NCI-H2227 (cell line): Measurements from ENCODE around the gene CYB5D1.
A peak's percentile ranks its signal among the peaks of the same experiment; 100 is the strongest.

ENCODE experiments used
- DNase-seq: peaks from one replicate; lab custom pipeline; 2025; ENCODE audit not compliant: unreplicated experiment; lab: John Stamatoyannopoulos, UW

Gene CYB5D1

DNA sequence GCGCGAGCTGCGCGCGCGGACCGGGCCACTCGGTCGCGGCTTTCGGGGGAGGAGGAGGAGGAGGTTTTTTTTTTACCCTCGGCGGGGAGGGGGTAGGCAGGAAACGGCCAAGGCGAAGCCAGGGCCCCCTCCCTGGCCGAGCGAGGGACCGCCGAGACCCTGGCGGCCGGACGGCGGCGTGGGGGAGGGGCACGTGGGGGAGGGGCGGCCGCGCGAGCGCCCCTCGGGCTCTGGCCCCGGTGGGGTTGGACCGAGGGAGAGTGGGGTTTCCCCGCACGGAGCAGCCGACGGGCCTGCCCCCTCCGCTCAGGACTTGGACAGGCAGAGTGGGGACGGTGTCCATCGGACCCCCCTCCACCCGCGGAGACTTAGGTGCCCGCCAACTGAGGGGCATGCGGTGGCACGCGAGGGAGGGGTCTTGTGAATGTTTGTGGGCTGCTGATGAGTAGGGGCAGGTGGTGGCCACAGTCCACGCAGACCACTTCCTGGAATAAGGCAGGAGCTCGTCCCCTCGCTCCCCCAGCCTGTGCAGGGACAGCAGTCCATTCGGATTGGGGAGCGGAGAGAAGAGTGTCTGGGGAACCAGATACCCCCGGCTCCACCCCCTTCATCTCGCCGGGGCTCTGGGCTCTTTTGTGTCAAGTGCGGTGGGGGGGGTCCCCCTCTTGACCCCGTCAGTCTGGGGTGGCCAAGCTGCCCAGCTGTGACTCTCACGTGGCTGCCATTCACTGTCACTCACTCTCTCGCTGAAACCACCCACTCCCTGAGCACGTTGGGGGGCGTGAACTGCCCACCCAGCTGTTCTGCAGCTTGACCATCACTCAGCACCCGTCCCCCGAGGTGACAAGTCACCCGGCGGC, 27.8 kb downstream of the CYB5D1 start:
- DNase-seq, result peak; percentile 55

DNA sequence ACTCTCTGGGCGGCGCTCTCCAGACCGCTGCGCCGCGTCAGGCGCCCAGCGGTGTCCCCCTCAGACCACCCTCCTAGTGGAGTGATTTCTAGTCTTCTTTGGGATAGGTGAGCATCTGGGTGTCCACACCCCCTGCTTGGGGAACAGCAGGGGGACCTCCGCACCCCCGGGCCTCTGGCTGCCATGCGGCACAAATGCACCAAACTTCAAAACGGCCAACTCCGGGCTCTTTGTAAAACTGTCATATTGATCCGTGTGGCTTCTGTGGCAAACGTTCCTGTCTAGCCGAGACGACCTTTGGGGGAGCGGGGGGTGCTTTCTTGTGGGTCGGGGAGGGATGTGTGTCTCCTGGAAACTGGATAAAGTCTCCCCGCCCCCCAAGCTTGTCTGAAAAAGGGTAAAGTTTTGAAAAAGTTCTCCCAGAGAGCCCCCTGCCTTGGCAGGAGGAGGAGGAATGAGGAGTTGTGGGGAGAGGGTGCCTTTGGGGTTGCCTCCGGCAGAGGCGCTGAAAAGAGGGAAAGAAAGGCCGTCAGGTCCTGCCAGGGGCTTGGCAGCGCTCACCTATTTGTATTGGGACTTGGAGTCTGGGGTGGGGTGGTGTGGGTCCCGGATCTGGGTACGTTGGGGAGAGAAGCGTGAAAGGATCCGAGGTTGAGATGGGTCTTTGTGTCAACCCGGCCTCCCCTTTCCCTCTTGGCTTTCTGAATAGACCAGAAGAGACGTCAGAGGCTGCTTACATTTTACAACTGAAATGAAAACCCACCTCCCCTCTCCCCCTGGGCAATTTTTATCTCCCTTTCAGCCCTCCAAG, 28.6 kb downstream of the CYB5D1 start:
- DNase-seq, result peak; percentile 53

DNA sequence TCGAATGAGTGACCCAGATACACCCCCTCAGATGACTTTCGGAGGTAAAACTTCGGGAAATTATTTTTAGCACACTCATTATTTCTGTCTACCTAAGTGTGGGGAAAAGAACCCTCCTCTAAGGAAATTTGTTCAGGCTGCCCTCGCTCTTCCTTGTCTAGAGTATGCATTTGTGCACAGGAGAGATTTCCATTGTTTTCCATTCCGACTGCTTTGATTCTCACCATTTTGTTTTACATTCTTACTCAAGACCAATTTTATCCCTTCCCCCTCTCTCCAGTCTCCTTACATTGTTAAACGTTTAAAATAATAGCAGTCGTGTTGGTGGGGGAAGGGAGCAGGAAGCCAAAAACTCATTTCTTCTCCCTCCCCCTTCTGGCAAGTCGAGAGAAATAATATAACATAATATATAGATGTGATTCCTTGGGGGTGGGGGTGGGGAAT, 29.3 kb downstream of the CYB5D1 start:
- no peak for DNase-seq

DNA sequence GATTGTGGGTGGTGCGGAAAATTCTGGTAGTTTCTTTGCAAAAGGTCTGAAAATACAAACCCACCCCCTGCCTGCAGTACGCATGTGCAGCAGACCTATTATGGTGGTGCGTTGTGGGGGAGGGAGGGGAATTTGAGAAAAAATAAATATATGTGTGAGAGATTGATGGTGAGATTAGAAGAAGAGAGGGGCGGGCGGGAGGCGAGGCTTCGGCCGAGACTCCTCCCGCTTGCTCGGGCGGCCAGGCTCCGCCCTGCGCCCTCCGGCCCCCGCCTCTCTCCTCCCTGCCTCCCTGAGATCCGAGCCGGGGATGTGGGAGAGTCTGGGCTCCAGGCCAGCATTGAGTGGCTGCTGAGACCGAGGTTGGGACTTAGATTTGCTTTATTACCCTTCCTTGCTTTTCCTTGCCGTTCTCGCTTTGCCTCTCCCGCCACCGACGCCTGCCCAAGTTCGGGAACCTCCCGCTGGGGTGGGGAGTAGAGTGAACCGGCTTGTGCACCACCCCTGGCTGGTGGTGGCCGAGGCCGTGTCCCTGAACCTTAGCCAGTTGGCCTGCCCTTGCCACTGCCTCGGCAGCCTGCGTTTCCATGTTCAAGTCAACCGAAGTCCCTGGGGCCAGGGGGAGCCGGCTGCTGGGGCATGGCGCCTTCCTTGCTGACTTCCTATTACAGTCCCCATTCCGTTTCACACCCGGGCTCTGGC, 29.8 kb downstream of the CYB5D1 start:
- peak; percentile 92 for DNase-seq

DNA sequence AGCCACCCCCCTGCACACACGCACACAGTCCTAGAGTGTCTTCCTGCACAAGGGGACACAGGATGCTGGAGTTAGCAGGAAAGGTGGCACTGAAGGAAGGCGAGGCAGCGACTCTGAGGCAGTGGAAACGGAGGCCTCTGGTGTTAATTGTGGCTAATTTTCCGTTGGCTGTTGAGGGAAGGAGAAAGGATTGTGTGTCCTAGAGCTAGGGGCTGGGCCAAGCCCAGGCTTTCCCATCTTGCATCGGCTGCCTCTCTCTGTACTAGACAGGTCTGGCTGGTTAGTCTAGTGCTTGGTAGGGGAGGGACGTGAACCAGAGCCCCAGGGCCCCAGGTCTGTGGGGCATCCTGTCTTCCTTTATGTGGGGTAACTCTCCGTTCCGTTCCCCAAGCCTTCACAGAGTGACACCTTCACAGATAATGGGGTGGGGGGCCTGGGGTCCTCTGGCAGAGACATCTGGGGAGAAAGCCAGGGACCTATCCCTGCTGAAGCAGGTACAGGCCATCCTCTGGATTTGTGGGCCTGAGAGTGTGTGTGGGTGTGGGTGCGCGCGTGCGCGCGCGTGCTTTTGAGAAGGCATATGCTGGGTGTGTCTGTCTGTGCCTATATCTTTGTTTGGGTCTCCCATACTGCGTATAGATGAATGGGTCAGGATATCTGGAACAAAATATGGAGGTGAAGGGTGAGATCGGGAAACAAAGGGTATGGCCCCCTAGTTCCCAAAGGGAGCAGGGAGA, 30.5 kb downstream of the CYB5D1 start, which contains the start of gene CHD3:
CHD3 (plus strand) TSS at position 606 of the 737 bp plus-strand sequence. CDS start 212 bp downstream, outside the sequence.
- DNase-seq, result peak; percentile 27

DNA sequence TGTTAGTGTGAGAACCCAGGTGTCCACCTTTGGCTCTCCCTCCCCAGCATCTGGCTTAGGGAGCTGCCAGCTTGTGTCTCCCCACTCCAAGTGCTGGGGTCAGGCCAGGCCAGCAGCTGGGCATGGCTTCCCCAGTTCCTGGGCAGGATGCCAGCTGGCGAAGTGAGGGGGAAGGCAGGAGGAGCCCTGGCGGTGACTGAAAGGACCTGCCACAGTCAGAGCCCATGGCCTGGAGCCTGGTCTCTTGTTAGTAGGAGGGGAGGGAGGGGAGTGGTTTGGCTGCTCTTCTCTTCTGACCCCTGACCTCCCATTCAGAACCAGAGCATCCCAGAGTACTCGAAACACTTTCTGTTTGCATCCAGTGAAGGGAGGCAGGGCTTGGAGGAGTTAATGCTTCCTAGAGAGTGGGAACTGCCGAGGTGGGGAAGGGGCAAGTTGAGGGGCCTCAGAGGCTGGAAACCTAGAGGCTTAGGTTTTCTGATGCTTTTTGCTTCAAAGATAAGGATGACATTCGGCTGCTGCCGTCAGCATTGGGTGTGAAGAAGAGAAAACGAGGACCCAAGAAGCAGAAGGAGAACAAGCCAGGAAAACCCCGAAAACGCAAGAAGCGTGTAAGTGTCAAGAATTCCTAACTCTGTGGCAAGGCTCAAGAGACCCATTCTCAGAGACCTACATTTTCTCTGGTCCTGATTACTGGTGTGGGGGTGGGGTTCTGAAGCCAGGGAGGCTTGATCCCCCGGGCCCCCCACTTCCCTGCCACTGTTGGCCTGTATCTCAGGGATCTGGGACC, 31.6 kb downstream of the CYB5D1 start:
- peak; percentile 92 for DNase-seq

DNA sequence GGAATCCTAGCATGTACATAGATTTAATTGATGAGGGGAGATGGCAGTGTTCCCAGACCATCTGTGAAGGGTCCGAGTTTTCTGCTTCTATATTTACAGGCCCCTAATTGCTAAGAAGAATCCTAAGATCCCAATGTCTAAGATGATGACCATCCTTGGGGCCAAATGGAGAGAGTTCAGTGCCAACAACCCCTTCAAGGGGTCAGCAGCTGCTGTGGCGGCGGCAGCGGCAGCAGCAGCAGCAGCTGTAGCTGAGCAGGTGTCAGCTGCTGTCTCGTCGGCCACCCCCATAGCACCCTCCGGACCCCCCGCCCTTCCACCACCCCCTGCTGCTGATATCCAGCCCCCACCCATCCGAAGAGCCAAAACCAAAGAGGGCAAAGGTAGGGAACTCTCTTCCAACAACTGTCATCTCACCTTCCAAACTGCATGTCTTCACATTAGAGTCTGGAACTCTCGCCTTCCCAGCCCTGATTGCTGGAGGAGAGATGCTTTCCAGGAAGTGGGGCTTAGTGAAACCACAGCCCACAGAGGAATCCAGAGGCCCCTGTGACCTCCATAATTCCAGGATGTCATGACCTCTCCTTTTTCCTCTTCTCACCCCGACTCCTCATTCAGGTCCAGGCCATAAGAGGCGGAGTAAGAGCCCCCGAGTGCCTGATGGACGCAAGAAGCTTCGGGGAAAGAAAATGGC, 35.5 kb downstream of the CYB5D1 start:
- DNase-seq, result no peak

DNA sequence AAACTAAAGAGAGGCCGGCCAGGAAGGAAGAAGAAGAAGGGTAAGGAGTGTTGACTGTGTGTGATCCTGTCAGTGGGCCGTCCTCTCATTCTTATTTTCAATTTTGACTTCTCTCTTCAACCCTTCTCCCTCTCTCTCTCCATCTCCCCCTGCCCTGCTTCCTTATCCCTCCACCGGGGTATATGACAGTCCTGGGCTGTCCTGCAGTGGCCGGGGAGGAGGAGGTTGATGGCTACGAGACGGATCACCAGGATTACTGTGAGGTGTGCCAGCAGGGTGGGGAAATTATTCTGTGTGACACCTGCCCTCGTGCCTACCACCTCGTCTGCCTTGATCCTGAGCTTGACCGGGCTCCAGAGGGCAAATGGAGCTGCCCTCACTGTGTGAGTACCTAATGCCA, 36.4 kb downstream of the CYB5D1 start:
- no peak for DNase-seq

DNA sequence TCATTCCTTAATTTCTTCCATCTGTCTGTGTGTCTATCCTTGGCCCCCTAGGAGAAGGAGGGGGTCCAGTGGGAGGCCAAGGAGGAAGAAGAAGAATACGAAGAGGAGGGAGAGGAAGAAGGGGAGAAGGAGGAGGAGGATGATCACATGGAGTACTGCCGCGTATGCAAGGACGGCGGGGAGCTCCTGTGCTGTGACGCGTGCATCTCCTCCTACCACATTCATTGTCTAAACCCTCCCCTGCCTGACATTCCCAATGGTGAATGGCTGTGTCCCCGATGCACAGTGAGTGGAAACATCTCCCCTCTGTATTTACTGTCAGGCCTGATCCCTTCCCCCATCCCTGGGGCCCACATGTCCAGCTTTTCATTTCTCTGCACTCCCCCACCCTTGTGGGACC, 37.1 kb downstream of the CYB5D1 start:
- DNase-seq, result no peak

DNA sequence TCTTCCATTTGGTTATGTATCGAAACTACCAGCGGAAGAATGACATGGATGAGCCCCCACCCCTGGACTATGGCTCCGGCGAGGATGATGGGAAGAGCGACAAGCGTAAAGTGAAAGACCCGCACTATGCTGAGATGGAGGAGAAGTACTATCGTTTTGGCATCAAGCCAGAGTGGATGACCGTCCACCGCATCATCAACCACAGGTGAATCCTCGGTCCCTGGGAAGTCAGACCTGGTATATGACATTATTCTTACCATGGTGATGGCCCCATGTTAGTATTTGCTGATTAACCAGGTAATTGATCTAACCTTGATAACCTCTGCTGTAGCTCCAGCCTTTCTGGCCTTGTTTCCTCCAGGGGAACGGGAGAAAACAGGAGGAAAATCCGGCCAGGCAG, 39.3 kb downstream of the CYB5D1 start:
- no peak for DNase-seq

DNA sequence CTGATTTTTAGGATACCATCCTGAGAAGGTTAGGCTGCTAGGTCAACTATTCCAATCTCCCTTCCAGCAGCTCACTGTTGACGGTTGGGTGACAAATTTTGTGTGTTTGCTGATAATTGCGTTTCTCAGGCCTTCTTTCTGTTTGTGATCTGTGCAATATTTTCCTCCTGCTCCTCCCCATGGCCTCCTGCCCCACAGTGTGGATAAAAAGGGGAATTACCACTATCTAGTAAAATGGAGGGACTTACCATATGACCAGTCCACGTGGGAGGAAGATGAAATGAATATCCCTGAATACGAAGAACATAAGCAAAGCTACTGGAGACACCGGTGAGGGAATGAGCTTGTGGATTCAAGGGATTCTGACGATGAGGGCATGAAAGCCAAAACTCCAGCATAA, 40.0 kb downstream of the CYB5D1 start:
- DNase-seq, result peak; percentile 56

DNA sequence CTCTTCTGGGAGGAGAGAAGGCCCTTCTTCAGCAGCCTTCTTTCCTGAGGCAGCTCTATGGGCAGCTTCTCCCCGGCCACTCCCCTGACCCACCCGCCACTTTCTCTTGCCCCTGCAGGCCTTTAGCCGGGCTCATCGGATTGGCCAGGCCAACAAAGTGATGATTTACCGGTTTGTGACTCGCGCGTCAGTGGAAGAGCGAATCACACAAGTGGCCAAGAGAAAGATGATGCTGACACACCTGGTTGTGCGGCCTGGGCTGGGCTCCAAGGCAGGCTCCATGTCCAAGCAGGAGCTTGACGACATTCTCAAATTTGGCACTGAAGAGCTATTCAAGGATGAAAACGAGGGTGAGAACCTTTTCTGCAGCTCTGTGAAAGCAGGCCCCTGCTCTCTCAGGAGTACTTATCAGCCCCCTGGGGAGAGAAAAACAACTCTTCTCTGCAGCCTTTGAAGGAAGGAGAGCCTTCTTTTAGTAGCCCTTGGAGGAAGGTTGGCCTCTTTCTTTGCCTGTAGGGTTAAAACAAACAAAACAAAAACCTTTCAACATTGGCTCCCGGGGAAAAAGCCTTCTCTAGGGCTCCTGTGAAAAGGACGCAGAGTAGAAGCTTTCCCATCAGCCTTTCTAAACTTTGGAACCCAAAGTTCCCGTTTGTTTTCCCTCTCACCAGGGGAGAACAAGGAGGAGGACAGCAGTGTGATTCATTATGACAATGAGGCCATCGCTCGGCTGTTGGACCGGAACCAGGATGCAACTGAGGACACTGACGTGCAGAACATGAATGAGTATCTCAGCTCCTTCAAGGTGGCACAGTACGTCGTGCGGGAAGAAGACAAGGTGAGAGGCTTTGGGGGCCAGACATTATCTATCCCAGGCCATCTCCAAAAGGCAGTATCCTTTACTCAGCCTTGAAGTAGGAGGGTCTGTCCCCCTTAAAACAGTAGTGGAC, 45.6 kb downstream of the CYB5D1 start:
- DNase-seq, result peak; percentile 49

DNA sequence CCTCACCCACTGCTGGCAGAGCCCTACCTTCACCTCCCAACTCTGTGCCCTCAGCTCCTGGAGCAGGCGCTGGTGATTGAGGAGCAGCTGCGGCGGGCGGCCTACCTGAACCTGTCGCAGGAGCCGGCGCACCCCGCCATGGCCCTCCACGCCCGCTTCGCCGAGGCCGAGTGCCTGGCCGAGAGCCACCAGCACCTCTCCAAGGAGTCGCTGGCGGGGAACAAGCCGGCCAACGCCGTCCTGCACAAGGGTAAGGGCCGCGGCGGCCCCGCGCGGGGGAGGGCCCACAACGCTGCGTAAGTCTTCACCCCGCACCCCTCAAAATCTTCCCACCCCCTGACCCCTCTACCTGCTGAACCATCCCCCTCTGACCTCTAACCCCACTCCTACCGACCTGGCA, 51.3 kb downstream of the CYB5D1 start:
- no peak for DNase-seq

DNA sequence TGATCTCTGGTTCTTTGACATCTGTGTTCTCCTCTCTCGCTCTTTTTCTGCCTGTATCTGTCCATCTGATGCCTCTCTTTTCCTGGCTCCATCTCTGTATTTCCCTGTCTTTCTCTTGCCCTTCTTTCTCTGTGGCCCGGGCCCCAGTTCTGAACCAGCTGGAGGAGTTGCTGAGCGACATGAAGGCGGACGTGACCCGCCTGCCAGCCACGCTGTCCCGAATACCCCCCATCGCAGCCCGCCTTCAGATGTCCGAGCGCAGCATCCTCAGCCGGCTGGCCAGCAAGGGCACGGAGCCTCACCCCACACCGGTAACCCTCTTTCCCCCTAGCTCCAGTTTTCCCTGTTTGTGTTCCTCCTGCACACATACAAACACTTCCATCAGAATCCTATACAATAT, 52.5 kb downstream of the CYB5D1 start:
- DNase-seq, result no peak

DNA sequence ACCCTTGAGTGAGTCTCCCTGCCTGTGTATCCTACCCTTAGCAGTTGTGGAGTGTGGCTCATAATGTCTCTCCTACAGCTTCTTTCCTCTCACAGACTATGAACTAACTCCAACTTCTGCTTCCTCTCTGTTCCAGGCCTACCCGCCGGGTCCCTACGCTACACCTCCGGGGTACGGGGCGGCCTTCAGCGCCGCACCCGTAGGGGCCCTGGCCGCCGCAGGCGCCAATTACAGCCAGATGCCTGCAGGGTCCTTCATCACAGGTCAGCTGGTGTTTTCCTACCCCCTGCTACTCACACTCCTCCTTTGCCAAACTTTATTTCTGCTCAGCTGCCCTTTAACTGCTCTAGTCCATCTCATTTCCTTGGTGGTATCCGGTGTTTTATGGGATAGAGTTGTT, 52.9 kb downstream of the CYB5D1 start:
- DNase-seq, result no peak

DNA sequence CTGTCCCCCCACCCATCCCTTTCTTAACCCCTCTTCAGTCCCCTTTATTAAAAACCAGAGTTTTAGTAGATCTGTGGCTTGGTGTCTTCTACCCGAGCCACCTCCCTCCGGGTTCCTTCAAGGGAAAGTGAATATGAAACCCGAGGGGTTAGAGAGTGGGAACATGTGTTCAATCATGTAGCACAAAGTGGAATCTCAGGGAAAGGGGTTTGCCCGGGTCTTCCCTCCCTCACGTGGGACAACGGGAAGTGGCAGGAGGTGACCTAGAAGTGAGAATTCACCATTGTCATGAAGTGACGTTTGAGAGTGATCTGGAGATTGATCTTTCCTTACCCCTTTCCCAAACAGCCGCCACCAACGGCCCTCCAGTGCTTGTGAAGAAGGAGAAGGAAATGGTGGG, 53.3 kb downstream of the CYB5D1 start:
- DNase-seq, result no peak
